Endothelial cell of hepatic sinusoid (primary cell): ENCODE results near the gene NINJ1.
"Not testable (repeated sequence)": the region's sequence is repeated elsewhere in the genome, so short reads cannot be mapped to it uniquely, and the experiment has no call there.

ENCODE experiments used
- in situ Hi-C: cut with HindIII; loops from 2 replicates; pipeline ENCODE4 v1.10.0; 2017; ENCODE audit warnings: low sequenced_read_pairs

The NINJ1 gene

GRCh38 chr9:93121316-93122241 lies 12.5 kb downstream of the NINJ1 start:
- in situ Hi-C loops = no loop called here

- in situ Hi-C loops = no loop called here
Measured at GRCh38 chr9:93120846-93121315, 13.2 kb downstream of the NINJ1 start.

DNA sequence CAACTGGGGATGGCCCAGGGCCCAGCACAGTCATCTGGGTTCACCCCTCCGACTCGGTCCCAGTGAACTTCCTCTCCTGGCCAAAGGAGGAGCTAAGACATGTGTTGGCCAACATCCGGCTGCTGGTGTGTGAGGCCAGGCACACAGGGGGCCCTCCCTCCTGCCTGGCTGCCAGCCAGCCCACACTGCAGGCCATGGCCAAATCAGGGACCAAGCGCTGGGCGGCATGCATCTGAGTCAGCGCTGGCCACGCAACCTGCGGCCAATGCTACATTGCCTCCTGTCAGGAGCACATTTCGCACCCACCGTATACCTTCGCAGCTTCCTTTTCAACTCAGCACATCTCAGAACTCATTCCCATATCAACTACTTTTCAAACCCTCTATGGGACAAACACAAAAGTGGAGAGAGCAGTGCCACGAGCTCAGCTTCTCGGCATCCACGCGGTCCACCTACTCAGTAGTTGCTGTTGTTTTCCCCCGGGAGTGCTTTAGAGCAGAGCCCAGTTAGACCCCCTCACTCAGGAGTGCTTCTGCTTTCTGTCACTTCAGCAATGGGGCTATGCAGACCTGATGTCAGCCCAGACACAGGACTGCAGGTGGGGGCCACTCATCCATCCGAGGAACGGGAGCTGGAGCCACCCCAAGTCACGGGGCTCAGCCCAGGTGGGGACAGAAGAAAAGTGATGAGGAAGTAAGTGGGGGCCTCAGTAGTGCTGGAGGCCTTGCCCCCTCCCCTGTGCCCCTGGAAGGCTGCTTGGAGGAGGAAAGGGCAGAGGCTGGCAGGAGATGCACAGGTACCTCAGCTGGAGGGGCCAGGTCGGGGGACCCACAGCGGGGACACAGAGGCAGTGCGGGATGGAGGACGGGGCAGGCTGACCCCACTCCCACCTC lies 13.9 kb downstream of the NINJ1 start:
- in situ Hi-C loops = no loop called here

DNA sequence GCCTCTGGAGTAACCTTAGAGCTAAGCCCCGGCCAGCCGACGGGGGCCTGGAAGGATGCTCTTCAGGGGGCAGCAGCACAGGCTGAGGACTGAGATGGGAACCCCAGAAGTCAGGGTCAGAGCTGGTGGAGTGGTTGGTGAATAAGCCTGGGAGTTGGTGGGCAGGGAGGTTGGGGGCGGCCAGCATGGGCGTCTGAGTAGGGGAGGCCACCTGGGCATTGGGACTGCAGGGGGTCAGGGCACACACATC lies 14.4 kb downstream of the NINJ1 start:
- in situ Hi-C loops = no loop called here

DNA sequence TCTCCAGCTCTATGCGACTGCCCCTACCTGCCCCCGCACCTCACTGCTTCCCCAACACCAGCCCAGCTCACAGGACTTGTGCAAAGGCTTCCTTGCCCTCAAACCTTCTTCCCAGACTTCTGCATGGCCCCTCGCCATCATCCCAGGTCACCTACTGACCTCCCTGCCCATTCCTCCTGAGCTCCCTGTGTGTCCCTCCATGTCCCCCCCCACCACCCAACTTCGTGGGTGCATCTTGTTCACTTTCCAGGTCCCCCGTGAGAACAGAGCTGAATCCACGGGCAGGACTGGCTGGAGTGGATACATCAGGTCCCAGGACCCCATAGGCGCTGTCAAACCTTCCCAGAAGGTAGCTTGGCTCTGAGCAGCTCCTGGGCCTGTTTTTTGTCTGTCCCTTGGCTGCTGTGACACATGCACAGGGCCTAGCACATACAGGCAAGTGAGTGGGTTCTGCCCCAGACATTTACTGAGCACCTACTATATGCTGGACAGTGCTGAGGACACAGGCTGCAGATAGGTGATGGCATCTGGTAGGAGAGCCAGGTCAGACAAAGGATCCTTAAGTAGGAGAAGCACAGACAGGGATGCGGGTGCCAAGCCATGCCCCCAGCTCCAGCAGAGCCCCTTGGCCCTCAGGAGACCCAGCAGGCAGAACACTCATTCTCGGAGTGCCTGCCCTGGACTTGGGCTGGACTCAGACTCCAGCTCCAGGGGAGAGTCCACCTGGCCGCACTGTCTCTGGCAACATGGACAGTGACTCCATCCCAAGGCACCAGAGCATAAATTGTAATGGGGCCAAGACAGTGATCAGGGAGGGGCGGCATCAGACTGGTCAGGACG lies 15.0 kb downstream of the NINJ1 start:
- in situ Hi-C loops = no loop called here

- in situ Hi-C loops = no loop called here
Measured at GRCh38 chr9:93117924-93118862, 15.9 kb downstream of the NINJ1 start.

GRCh38 chr9:93117521-93117920 lies 16.5 kb downstream of the NINJ1 start:
- in situ Hi-C loops = not testable (repeated sequence)

- in situ Hi-C loops = no loop called here
Measured at GRCh38 chr9:93116072-93116961, 17.7 kb downstream of the NINJ1 start.

- in situ Hi-C loops = no loop called here
Measured at GRCh38 chr9:93115486-93116071, 18.5 kb downstream of the NINJ1 start.

DNA sequence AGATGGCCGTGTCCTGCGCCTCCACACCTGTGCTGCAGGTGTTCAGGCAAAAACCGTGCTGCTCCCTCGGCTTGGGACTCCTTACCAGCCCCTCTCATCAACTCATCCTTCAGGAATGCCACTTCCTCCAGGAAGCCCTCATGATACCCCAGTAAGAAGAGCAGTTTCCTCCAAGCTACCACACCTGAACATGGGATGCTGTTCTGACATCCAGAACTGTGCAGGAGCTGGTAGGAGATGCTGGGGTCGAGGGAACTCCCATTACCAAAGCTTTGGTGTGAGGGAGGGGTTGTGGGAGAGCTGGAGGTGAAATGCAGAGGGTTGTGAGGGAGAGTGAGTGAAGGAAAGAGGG lies 19.1 kb downstream of the NINJ1 start:
- in situ Hi-C loops = no loop called here

DNA sequence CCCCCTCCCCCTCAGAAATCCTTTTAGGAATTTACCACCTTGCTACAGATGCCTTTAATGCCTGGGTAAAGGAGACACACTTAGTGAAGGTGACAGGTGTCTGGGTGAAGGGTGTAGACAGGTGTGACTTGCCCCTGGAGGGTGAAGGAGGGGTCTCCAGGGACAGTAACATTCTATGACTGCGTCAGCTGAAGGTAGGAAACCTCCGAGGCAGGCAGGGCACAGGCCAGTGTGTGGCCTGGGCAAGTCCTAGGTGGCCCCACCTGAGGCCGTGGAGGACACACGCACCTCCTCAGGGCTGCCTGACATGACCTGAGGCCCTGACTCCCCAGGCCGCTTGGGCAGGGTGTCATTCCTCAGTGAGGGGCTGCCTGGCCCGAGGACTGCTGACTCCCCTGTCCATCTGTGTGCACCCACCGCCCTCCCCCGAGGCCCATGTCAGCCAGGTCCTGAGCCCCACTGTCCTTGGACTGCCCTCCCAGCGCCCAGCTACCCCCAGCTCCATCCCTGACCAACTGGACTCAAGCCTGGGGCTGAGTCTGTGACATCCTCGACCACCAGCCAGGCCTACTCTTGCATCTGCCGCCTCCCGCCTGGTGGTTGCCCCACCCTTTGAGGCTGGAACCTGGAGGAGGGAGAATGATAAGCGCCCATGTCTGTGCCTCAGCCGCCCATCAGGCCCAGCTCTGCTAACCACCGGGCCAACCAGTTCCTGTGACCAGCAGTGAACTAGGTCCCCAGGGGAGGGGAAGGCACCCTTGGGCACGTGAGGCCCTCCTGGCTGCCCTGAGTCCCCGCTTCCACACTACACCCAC lies 19.7 kb downstream of the NINJ1 start:
- in situ Hi-C loops = no loop called here

DNA sequence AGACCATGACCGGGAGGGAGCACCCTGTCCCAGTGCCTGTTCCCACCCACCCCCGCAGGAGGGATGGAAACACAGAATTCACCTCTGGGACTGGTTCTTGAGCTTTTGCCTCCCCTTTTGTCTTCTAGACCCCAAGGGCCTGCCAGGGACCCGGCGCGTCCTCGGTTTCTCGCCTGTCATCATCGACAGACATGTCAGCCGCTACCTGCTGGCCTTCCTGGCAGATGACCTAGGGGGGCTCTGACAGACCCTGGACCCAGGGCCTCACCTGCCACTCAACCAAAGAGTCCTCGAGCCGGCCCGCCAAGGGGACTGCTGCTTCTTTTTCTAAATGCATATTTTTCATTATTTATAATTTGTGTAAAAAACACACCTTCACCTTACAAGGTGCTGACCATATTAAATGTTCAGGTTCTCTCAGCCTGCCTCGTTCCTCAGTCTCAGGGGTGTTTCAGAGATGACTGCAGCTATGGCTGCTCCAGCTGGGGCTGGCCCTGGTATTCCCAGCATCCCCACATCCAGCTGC lies 21.1 kb downstream of the NINJ1 start:
- in situ Hi-C loops = no loop called here

GRCh38 chr9:93112116-93112863 lies 21.8 kb downstream of the NINJ1 start:
- in situ Hi-C loops = no loop called here

DNA sequence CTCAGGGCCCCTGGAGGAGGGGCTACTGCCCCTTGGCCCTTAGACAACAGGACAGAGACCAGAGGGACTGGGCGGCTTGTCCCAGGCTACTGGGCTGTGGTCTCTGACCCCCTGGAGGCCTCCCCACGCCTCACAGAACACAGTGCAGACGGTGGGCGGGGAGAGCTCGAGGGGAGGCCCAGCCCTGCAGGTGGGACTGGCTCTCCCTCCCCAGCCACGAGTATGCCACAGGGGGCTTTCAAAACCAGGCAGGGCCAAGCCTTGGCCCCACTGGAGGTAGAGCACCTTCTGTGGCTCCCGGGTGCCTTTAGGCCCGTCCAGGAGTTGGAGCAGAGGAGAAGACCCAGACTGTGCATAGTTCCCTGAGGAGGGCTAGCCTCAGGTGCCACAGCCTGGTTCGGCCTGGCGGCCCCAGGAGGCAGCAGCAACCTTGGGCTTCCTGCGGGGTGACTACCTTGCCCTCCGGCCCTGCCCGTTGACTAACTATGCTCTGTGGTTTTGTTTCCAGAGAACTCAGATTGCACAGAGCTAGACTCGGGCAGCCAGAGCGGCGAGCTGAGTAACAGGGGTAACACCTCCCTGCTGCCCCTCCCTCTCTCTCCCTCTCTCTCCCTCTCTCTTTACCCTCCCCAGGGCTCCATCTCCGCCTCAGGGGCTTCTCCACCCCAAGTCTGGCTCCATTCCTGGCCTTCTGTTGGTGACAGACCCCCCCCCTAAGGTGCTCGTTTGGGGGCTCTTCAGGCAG lies 22.5 kb downstream of the NINJ1 start:
- in situ Hi-C loops = no loop called here

DNA sequence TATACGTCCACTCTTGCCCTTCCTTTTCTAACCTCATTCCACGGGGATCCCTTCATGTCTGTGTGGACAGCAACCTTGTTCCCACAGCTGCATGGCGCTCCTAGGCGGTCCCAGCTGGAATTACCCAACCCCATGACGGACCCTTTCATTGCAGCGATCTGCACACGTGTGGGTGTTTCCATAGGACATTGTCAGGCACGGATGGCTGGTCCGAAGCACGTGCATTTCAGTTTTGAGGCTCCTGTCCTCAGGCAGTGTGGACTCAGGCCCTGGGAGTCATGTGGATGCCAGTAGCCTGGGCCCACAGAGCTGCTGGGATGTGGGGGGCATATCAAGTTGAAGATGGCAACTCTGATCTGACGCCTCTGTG lies 23.1 kb downstream of the NINJ1 start:
- in situ Hi-C loops = no loop called here

DNA sequence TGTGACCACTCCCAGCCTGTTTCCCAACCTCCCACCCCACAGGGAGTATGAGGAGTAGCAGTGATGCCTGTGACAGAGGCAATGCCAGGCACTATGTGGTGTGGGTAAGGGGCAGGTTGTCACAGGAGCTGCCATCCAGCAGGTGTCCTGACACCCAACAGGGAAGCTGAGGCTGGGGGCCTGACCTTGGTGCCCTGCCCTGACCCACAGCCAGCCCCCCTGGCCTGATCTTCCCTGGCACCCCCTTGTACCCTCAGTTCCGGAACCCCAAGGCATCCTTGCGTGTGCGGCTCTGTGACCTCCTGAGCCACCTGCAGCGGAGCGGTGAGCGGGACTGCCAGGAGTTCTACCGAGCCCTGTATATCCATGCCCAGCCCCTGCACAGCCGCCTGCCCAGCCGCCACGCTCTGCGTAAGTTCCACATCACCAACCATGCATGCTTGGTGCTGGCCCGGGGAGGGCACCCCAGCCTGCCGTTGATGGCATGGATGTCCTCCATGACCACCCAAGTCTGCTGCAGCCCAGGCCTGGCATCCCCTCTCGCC lies 23.7 kb downstream of the NINJ1 start:
- in situ Hi-C loops = no loop called here
